ENCODE results near the gene CACNG4. TPM values are rescaled to one million over a fixed set of nuclear protein-coding genes. Genes with fewer than 3 reads are reported as not detected.

The CACNG4 gene
- total RNA-seq, 1 experiment from 2014 or later: not detected

- ChIA-PET RAD21 (ENCODE audit: low non-redundant PET in 1 of 2, low total read pairs in 2 of 2, uncharacterized antibody in 2 of 2, unreplicated experiment in 2 of 2) (no interaction called here), CTCF (no interaction called here), POLR2A (no interaction called here)
- H3K9me3 ChIP-seq (ENCODE audit: control insufficient read depth in 1 of 2, insufficient read depth in 1 of 2, low read depth in 1 of 2, low read length in 2 of 2): no peaks in the 10 kb centered on the region
- H3K4me3 ChIP-seq (replicated peaks in 1 of 2; ENCODE audit: low read depth in 1 of 2, low read length in 2 of 2): no peak overlapping the region
- no peak overlapping the region for H3K9ac ChIP-seq (ENCODE audit: low read length)
- no peaks in the 10 kb centered on the region for H3K9me2 ChIP-seq (ENCODE audit: insufficient read depth)
- no TSS peak for BruUV-seq (replicated peaks)
- TF ChIP-seq, protein P1, sequence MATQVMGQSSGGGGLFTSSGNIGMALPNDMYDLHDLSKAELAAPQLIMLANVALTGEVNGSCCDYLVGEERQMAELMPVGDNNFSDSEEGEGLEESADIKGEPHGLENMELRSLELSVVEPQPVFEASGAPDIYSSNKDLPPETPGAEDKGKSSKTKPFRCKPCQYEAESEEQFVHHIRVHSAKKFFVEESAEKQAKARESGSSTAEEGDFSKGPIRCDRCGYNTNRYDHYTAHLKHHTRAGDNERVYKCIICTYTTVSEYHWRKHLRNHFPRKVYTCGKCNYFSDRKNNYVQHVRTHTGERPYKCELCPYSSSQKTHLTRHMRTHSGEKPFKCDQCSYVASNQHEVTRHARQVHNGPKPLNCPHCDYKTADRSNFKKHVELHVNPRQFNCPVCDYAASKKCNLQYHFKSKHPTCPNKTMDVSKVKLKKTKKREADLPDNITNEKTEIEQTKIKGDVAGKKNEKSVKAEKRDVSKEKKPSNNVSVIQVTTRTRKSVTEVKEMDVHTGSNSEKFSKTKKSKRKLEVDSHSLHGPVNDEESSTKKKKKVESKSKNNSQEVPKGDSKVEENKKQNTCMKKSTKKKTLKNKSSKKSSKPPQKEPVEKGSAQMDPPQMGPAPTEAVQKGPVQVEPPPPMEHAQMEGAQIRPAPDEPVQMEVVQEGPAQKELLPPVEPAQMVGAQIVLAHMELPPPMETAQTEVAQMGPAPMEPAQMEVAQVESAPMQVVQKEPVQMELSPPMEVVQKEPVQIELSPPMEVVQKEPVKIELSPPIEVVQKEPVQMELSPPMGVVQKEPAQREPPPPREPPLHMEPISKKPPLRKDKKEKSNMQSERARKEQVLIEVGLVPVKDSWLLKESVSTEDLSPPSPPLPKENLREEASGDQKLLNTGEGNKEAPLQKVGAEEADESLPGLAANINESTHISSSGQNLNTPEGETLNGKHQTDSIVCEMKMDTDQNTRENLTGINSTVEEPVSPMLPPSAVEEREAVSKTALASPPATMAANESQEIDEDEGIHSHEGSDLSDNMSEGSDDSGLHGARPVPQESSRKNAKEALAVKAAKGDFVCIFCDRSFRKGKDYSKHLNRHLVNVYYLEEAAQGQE (IDR thresholded peaks at IDR 0.05; ENCODE audit: low read depth): no peak
- no peak for TF ChIP-seq EZH2phosphoT487 (IDR thresholded peaks at IDR 0.05; ENCODE audit: borderline replicate concordance)
- no peak for TF ChIP-seq EGR1 (IDR thresholded peaks at IDR 0.05; ENCODE audit: low read depth)
- TF ChIP-seq ELF1 (IDR thresholded peaks at IDR 0.05; ENCODE audit: borderline replicate concordance, low read depth): no peak
- no peak for TF ChIP-seq CBX3 (IDR thresholded peaks at IDR 0.05; ENCODE audit: low read depth)
- TF ChIP-seq FOSL1 (IDR thresholded peaks at IDR 0.05; ENCODE audit: low read depth): no peak
- TF ChIP-seq CTCF (IDR thresholded peaks at IDR 0.05 in 2 of 3, conservative IDR thresholded peaks at IDR 0.05 in 1 of 3; ENCODE audit: borderline replicate concordance in 1 of 3, insufficient read depth in 1 of 3, low read depth in 2 of 3, low read length in 2 of 3): no peak
- no peak for TF ChIP-seq CEBPB (IDR thresholded peaks at IDR 0.05; ENCODE audit: low read depth)
- TF ChIP-seq, protein P2, sequence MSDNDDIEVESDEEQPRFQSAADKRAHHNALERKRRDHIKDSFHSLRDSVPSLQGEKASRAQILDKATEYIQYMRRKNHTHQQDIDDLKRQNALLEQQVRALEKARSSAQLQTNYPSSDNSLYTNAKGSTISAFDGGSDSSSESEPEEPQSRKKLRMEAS (IDR thresholded peaks at IDR 0.05): no peak
- no peak overlapping the region for H2AFZ ChIP-seq (ENCODE audit: low read depth, low read length, poor library complexity, severe bottlenecking)
- ATAC-seq (no peak), DNase-seq (ENCODE audit: low read depth, low spot score) (no peak)
- intact Hi-C loops (cut with micrococcal nuclease): no loop called here
- no peak overlapping the region for H3K27ac ChIP-seq (ENCODE audit: low read depth, low read length)
- H3K27me3 ChIP-seq (ENCODE audit: insufficient read depth, low read length): peaks cover 5% of the 10 kb centered on the region; the same call in 1 of the 2 replicates
- H3K4me1 ChIP-seq (ENCODE audit: control insufficient read depth in 1 of 2, insufficient read depth in 2 of 2, low read length in 2 of 2): no peaks in the 10 kb centered on the region
- no peaks in the 10 kb centered on the region for H3K79me2 ChIP-seq (ENCODE audit: insufficient read depth, low read length)
- H3K4me2 ChIP-seq (ENCODE audit: low read length): no peak overlapping the region
- H3K36me3 ChIP-seq (ENCODE audit: control insufficient read depth in 1 of 2, insufficient read depth in 2 of 2, low read length in 2 of 2): no peaks in the 10 kb centered on the region
- no peaks in the 10 kb centered on the region for H4K20me1 ChIP-seq (ENCODE audit: insufficient read depth)
These were observed 47.1 kb downstream of the CACNG4 start for GRCh38 chr17:67011527-67012175.

Data from HCT116 (cell line).